Parathyroid adenoma (tissue), 2 donors: ENCODE results near the gene CAPZB.

Source experiments
- H2AFZ ChIP-seq: fragments of 300-600 bp; sonication (generic); one replicate; pipeline ENCODE4 v1.7.0; 2017; ENCODE audit warnings: antibody characterized with exemption, mild to moderate bottlenecking
- H3K27ac ChIP-seq: fragments of 300-600 bp; sonication (generic); one replicate; pipeline ENCODE4 v1.7.0; 2017
- H3K27me3 ChIP-seq: fragments of 300-600 bp; sonication (generic); one replicate; pipeline ENCODE4 v1.7.0; 2017; ENCODE audit warnings: low read length; ENCODE audit not compliant: control insufficient read depth, insufficient read depth
- H3K36me3 ChIP-seq: fragments of 300-600 bp; sonication (generic); one replicate; pipeline ENCODE4 v1.7.0; 2017; ENCODE audit warnings: low read length; ENCODE audit not compliant: control insufficient read depth, insufficient read depth
- H3K4me1 ChIP-seq: fragments of 300-600 bp; sonication (generic); one replicate; pipeline ENCODE4 v1.7.0; 2017; ENCODE audit warnings: control low read depth
- H3K4me2 ChIP-seq: fragments of 300-600 bp; sonication (generic); one replicate; pipeline ENCODE4 v1.7.0; 2017; ENCODE audit warnings: low read length
- H3K4me3 ChIP-seq: fragments of 300-600 bp; sonication (generic); one replicate; pipeline ENCODE4 v1.7.0; 2017; ENCODE audit warnings: low read depth, low read length
- H3K79me2 ChIP-seq: fragments of 300-600 bp; sonication (generic); one replicate; pipeline ENCODE4 v1.7.0; 2017; ENCODE audit warnings: control low read depth
- H3K9ac ChIP-seq: fragments of 300-600 bp; sonication (generic); one replicate; pipeline ENCODE4 v1.7.0; 2017; ENCODE audit warnings: mild to moderate bottlenecking
- H3K9me3 ChIP-seq: fragments of 300-600 bp; sonication (generic); one replicate; pipeline ENCODE4 v1.7.0; 2017; ENCODE audit warnings: low read length; ENCODE audit not compliant: control insufficient read depth
- CTCF ChIP-seq: fragments of 300-600 bp; sonication (generic); IDR thresholded peaks from one replicate; pipeline ENCODE4 v1.7.0; 2017; ENCODE audit warnings: antibody characterized with exemption, mild to moderate bottlenecking
- donor health status: primary hyperparathyroidism.

CAPZB gene

GRCh38 chr1:19363536-19364152, 121.7 kb downstream of the CAPZB start:
- H3K27me3 ChIP-seq, result no peaks in the 10 kb centered on the region
- H3K4me1 ChIP-seq, result no peaks in the 10 kb centered on the region
- no peak for TF ChIP-seq CTCF
- no peak overlapping the region for H3K9ac ChIP-seq
- H3K27ac ChIP-seq, result no peak overlapping the region
- H3K4me2 ChIP-seq, result no peak overlapping the region
- H3K9me3 ChIP-seq, result no peaks in the 10 kb centered on the region
- H3K79me2 ChIP-seq, result peaks cover 3% of the 10 kb centered on the region
- no peak overlapping the region for H2AFZ ChIP-seq
- H3K36me3 ChIP-seq, result no peaks in the 10 kb centered on the region
- no peak overlapping the region for H3K4me3 ChIP-seq

DNA sequence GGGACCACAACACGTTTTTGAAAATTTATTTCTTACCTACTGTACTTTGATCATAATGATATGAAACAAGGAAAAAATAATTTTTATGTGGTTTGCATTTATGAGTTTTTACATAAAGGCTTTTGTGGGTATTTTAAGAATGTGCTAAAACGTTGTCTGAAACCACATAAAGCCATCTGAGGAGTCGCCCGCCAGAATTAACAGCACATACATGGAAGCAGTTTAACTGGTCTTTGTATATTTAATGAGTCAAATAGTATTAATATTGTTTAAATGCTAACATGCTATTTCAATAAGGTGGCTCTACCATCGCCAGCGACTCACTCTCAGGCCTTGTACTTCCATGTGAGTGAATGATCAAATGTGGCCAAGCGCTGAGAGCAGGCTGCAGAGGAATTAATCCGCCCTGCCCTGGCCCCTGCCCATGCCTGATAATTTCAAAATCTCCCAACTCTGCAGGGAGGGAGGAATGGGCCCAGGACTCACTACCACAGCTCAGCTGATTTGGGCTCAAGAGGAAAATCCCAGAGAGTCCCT, 123.7 kb downstream of the CAPZB start:
- H3K4me2 ChIP-seq, result no peak overlapping the region
- no peaks in the 10 kb centered on the region for H3K4me1 ChIP-seq
- H3K9ac ChIP-seq, result no peak overlapping the region
- H3K79me2 ChIP-seq, result peaks cover 3% of the 10 kb centered on the region
- H2AFZ ChIP-seq, result no peak overlapping the region
- H3K4me3 ChIP-seq, result no peak overlapping the region
- H3K27me3 ChIP-seq, result no peaks in the 10 kb centered on the region
- H3K36me3 ChIP-seq, result no peaks in the 10 kb centered on the region
- no peaks in the 10 kb centered on the region for H3K9me3 ChIP-seq
- no peak for TF ChIP-seq CTCF
- H3K27ac ChIP-seq, result no peak overlapping the region

DNA sequence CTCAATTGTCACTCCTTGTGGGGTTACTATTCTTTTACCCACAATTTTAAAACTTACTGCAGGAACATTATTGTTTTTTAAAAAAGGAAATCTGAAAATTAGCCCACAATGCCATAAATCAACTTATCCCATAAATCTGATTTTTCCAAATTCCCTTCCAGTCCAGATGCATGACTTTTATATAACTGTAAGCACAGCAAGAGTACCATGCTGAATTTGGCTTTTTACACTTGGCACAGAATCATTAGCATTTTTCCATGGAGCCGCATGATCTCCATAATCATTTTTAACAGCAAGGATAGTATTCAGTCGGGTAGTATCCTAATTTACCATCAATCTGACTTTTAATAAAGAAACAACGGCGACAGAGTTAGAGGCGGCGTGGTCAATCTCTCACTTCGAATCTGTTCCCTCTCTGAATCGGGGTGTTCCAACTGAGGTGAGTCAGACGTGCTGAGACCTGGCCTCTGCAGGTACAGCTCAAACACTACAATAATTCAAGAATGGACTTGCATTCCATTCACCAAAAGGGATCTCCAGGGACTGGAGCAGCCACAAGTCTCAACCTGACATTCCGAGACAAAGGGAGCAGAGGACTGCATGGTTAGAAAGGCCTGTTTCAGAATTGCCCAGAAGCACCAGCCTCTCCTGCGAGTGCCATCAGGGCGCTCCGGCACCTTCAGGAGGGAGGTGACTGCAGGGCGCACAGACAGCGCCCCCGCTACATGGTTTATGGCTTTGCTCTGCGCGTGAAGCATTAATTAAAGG, 124.3 kb downstream of the CAPZB start:
- TF ChIP-seq CTCF, result no peak
- no peaks in the 10 kb centered on the region for H3K27me3 ChIP-seq
- H3K4me2 ChIP-seq, result no peak overlapping the region
- no peak overlapping the region for H3K9ac ChIP-seq
- no peak overlapping the region for H3K4me3 ChIP-seq
- H3K36me3 ChIP-seq, result no peaks in the 10 kb centered on the region
- H3K4me1 ChIP-seq, result no peaks in the 10 kb centered on the region
- no peaks in the 10 kb centered on the region for H3K9me3 ChIP-seq
- no peak overlapping the region for H3K27ac ChIP-seq
- peaks cover 3% of the 10 kb centered on the region for H3K79me2 ChIP-seq
- H2AFZ ChIP-seq, result no peak overlapping the region

- Histone ChIP-seq H3K79me2 (peaks cover 3% of the 10 kb centered on the region), H3K4me2 (no peak overlapping the region), H2AFZ (no peak overlapping the region), H3K27me3 (no peaks in the 10 kb centered on the region), H3K36me3 (no peaks in the 10 kb centered on the region), H3K9ac (no peak overlapping the region), H3K9me3 (no peaks in the 10 kb centered on the region), H3K4me3 (no peak overlapping the region), H3K4me1 (no peaks in the 10 kb centered on the region), H3K27ac (no peak overlapping the region)
- TF ChIP-seq CTCF, result no peak
These were observed 124.9 kb downstream of the CAPZB start for GRCh38 chr1:19360432-19360831.
